Forelimb muscle (tissue), 1 donor: ENCODE data around the gene VANGL1. TPM values are rescaled to one million over a fixed set of nuclear protein-coding genes. Genes with fewer than 3 reads are reported as not detected.
"Not testable (repeated sequence)": the region's sequence is repeated elsewhere in the genome, so short reads cannot be mapped to it uniquely, and the experiment has no call there.

Experiments used
- DNase-seq: peaks from one replicate; pipeline ENCODE4 v3.0.0-alpha.2; 2013; ENCODE audit warnings: low read depth
- polyA plus RNA-seq: library from polyadenylated mRNA; unstranded; fragments of 120-200 nt; gene quantifications from one replicate; pipeline ENCODE4 v1.2.1, GENCODE V29; 2013; ENCODE audit not compliant: insufficient read length

The VANGL1 gene
- polyA plus RNA-seq = 5.9 TPM

DNA sequence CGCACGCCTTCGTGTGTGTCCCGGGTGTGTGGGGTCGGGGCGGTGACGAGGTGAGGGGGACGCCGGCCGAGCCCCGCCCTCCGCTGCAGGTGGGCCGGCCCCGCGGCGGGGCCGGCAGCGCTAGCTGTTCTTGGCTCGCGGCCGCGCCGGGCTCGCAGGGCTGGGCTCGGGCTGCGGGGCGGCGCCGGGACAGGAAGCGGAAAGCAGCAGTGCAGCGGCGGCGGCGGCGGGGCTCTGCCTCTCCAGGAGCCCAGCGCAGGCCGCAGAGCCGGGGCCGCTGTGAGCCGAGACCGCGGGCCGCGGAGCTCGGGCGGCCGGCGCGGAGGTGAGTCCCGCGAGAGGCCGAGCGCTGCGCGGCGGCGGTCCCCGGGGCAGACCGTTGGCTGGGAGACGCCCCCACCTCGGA lies at the start of gene VANGL1:
Gene VANGL1 (plus strand): TSS at position 209 of the 406 bp plus-strand sequence. CDS start 9,444 bp downstream, outside the sequence.
- peak; percentile 6 for DNase-seq

DNA sequence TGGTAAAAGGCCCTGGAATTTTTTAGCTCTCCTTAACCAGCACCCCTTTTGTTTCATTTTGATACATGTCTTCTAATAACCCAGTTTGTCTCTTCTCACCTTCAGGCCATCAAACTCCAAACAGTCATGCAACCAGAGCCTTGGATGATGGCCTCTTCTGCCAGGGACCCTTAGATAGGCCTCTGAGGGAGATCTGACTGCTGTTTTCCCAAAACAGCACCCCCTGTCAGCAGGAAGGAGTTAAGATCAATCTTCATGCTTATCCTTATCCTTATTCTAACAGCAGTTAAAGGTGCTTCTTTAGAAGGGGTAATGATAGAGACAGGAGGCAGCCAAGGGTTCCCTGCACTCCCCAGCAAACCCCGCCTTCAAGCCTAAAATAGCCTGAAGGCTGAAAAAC lies 49.5 kb upstream of the VANGL1 start:
- DNase-seq = no peak

DNA sequence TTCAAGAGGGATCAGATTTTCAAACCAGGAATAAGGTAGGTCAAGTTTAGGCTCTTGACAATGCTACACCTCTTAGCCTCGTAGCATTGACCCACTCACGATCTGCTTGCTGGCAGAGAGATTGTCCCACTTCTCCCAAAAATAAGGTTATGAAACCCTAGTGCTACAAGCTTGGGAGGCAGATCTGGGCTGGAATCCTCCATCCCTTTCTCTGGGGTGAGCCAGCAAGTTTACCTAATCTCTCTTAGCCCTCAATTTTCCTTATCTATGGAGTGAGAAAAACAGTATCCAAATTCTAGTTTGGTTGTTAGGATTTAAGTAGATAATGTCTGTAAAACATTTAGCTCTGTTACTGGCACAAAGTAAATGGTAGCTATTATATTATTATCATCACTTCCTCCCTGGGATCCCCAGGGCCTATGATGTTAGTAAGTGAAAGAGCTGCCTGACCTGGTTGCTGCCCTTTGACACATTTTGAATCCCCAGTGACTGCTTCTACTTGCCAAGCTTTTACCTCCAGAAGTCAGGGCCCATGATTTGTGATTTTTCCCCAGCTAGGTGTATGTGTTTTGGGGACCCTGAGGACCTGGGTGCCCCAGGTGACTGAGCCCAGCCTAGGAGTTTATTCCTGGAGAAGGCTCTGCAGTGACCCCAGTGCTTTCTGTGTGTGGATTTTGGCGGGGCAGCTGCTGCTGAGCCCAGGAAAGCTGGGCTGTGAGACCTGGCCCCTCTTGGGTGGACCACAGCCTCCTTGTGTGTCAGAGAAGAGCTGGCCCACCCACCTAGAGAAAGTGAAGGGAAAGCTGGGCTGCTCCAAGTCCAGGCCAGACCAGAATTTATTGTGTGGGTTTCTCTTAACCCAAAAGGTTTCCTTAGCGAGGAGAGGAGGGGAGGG lies 48.2 kb upstream of the VANGL1 start:
- DNase-seq = no peak

DNA sequence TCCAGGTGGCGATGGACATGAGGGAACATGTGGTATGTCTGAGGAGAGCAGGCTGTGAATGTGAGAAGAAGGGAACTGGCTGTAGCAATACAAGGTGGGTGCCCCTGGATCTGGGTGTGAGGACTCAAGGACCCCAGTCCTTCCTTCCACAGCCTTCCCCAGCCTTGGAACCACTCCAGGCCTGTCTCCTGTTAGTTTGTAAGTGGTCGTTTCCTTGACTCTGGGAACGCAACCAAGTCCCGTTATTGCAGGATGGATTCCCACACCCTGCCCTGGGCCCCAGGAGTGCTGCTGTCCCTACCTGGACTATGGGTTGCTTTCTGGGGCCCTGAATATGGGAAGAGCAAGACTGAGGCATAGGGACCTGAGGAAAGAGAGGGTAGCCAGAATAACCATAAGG lies 47.2 kb upstream of the VANGL1 start:
- DNase-seq = no peak

DNA sequence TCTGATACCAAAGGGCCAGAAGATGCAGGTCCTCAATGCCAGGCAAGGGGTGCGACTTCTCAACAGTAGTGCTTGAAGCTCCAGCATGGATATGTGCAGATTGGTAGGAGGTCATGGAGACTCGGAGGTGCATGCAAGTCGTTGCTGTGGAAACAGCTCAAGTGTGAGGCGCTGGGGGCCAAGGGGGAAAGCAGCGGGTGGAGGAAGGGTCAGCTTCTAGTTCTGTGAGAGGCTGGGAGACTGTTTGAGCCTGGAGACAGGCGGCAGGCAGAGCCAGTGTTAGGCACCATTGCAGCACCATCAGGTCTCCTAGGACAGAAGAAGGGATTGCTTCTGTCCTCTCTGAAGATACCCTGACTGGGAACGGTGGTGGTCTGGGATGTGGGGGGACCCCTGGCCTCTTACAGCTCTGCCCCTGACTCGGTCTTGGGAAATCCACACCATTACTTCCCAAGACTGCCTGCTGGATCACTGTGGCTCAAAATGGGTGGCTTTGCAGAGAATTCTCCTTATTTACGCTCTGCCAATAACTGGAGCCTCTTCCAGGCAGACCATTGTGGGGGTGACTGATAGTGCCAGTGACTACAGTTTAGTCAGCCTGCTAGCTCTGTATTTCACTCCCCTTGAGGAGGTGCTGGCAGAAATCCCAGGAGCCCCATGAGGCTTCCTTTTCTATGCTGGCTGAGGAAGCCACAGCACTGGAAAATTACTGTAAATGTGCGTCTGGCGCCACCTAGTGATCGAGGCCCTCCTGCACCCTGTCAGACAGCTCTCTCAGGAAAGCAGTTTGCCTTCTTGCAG lies 46.3 kb upstream of the VANGL1 start:
- DNase-seq = peak; percentile 58

DNA sequence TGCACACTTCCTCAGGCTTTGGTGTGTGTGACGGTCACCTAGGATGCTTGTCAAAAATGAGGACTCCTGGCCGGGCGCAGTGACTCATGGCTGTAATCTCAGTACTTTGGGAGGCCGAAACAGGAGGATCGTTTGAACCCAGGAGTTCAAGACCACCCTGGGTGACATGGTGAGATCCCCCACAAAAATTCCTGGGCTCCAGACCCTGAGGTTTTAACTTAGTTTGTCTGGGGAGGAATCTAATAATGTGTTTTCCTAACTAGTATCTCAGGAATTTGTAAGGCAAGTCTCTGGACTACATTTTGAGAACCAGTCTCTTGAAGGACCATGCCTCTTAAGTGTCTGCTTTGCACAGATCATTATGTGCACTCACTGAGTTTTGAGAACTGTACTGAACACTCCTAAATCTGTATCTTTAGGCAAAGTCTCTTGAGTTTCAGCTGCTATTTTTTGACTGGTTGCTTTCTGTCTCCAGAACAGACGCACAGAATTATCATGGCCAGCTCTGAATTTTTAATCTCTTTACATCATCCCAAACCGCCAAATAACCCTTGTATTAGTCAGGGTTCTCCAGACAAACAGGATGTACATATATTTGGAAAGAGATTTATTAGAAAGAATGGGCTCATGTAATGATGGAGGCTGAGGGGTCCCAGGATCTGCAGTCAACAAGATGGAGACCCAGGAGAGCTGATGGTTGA lies 45.5 kb upstream of the VANGL1 start:
- DNase-seq = no peak

DNA sequence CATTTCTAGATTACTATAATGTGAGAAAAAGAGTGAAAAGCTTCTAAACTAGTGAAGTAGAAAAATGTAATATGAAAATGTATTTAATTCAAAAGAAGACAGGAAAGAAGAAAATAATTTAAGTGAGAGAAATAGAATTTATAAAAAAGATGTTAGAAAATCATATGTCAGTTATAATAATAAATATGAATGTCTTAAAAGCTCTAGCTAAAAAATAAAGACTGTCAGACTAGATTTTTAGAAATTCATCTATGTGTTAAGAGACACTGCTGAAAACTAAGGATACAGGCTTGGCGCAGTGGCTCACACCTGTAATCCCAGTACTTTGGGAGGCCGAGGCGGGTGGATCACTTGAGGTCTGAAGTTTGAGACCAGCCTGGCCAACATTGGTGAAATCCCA lies 37.3 kb upstream of the VANGL1 start:
- no peak for DNase-seq

DNA sequence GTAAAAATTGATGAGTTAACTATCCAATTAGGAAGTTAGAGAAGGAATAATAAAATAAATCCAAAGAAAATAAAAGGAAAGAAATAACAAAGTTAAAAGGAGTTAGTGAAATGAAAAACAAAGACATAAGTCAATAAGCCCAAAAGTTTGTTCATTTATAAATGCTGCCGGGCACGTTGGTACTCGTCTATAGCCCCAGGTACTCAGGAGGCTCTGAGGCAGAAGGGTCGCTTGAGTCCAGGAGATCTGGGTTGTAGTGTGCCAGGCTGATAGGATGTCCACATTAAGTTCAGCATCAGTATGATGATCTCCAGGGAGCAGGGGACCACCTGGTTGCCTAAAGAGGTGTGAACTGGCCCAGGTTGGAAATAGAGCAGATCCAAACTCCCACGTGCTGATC lies 35.5 kb upstream of the VANGL1 start:
- no peak for DNase-seq

DNA sequence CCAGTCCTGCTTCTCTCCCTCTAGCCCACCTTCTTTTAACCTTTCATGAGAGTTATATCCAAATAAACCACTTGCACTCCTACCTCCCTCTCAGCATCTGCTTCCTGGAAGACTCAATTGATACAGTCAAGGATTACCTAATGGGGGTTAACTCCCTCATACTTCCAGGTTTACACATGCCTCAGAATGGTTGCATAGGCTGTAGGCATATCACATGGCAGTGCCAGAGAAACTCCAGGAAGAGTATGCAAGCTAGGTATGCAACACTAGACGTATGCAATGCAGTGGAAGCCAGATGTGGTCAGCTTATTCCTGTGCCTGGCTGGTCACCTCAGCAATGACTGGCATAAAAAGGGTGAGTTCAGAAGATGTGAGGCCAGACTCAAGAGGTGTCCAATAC lies 32.7 kb upstream of the VANGL1 start:
- no peak for DNase-seq

DNA sequence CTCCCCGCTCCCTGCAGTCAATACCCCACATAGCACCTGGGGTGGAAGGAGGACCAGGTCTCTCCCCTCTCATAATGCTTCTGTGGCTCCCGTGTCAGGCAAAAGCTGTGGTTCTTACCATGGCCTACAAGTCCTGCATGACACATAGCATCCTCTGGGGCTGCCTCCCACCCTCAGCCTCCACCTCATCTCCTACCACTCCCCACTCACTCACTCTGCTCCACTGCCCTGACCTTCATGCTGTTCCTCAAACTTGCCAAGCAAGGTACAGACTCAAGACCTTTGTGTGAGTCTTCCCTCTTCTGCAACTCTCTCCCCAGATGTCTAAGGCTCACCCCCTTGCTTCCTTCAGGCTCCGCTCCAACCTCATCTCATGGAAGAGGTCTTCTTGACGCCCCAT lies 28.0 kb upstream of the VANGL1 start:
- no peak for DNase-seq

DNA sequence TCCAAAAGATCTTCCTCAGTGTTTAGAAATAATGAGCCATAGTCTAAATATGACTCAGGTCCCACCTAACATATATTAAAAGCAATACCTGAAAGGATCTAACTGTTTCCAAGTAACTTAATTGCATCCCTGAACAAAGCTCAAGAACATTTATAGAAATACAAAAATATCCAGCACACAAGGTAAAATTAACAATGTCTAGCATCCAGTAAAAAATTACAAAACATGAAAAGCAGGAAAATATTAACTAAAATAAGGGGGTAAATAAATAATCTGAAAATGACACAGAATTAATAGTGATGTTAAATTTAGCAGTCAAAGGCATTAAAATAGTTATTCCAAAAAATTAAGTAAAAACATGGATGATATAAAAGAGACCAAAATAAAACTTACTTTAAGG lies 21.3 kb upstream of the VANGL1 start:
- DNase-seq = no peak

DNA sequence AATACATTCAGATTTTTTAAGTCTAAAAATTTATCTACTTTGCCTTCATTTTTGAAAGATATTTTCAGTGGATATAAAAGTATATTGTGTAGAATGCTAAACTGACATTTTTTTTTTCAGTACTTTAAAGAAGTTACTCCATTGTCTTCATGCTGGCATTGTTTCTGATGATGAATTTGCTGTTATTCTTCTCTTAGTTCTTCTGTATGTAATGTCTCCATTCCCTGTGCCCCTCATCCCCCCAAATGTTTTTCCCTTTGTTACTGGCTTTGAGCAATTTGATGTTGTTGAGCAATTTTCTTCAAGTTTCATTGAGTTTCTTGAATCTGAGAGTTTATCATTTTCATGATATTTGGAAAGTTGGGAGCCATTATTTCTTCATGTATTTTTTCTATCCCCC lies 20.8 kb upstream of the VANGL1 start:
- DNase-seq = no peak

DNA sequence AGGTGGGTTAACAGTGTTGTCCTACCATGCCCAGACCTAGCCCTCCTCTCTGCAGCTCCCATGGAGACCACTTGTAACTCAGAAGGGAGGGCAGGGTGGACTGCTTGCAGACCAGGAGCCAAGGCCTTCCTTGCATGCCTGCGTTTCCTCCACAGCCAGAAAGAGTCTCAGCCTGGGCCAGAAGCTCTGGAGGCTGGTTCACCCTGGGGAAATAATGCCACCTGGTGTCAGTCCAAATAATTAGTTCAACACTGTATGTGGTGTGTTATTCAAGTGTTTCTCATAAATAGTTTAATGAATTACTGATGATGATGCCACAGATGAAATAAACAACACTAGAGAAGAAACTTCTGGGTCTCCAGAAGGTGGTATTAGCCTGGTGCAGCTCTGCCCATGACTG lies 16.9 kb upstream of the VANGL1 start:
- DNase-seq = no peak

DNA sequence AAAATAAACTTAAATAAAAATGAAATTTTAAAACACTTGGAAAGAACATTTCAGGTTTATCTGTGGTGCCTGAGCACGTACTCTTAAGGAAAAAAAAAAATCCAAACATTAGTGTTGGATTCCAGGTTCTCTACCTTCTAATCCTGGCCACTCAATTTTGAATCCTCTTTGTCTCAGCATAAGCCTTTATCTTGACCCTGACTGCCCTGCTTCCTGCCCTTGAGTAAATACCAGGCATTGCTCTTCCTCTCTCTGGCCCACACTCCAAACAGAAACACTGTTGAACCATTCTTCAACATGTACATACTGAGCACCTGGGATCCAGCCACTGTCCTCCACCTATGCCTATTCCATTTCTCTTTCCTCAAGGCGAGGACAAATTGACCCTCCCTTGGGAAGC lies 11.4 kb upstream of the VANGL1 start:
- DNase-seq = no peak

DNA sequence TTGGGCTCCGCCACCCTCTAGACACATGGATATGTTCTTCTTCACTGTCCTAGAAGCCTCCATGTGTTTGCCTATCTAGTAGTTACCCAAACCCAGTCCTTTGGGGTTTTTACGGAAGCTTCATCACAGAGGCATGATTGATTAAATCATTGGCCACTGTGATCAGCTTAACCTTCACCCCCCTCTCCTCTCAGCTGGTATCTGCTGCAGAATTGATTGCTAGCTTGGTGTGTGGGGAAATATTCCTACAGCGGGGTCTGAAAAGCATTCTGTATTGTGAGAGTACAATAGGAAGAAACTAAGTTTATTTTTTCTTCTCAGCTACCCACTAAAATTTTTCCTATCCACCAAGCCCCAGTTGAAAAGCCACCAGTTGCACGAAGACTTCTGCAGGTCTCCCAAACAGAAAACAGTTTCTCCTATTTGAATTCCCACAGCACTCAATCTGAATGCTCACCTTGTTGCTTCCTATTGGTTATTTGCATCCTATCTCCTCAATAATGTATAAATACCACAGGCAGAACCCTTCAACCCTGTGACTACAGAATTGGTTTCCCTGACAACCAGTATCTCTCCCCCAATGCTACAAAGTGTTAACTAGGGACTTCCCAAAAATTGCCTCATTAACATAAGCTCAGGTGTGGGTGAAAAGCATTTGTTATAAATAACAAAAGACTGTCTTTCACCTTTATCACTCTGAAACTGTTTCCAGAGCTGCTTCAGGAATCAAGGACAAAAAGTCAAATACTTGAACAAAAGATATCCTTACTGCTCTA lies 9.3 kb upstream of the VANGL1 start:
- DNase-seq = no peak

DNA sequence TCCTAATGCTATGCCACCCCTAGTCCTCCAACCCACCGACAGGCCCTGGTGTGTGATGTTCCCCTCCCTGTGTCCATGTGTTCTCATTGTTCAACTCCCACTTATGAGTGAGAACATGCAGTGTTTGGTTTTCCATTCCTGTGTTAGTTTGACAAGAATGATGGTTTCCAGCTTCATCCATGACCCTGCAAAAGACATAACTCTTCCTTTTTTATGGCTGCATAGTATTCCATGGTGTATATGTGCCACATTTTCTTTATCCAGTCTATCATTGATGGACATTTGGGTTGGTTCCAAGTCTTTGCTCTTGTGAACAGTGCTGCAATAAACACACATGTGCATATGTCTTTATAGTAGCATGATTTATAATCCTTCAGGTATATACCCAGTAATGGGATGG lies 8.2 kb upstream of the VANGL1 start:
- not testable (repeated sequence) for DNase-seq

DNA sequence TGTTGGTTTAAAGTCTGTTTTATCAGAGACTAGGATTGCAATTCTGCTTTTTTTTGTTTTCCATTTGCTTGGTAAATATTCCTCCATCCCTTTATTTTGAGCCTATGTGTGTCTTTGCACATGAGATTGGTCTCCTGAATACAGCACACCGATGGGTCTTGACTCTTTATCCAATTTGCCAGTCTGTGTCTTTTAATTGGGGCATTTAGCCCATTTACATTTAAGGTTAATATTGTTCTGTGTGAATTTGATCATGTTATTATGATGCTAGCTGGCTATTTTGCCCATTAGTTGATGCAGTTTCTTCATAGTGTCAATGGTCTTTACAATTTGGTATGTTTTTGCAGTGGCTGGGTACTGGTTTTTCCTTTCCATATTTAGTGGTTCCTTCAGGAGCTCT lies 4.5 kb upstream of the VANGL1 start:
- DNase-seq = not testable (repeated sequence)

DNA sequence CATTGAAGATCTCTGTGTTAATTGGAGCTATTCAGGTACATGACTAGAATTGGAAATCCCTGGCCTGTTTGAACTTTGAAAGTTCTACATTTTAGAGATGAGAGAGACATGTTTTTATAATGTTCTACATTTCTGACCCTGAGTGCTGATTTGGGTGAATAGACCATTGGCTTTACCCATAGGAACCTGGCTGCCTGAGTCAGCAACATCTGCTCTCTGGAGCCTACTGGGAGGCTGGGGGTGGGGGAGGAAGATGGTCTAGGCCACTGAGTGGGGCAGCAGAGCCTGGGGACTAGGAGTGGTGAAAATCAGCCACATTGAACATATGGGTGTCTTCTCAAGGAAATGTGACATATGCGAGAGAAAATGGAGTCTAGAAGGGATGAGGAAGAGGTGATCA lies 1.4 kb upstream of the VANGL1 start:
- no peak for DNase-seq

DNA sequence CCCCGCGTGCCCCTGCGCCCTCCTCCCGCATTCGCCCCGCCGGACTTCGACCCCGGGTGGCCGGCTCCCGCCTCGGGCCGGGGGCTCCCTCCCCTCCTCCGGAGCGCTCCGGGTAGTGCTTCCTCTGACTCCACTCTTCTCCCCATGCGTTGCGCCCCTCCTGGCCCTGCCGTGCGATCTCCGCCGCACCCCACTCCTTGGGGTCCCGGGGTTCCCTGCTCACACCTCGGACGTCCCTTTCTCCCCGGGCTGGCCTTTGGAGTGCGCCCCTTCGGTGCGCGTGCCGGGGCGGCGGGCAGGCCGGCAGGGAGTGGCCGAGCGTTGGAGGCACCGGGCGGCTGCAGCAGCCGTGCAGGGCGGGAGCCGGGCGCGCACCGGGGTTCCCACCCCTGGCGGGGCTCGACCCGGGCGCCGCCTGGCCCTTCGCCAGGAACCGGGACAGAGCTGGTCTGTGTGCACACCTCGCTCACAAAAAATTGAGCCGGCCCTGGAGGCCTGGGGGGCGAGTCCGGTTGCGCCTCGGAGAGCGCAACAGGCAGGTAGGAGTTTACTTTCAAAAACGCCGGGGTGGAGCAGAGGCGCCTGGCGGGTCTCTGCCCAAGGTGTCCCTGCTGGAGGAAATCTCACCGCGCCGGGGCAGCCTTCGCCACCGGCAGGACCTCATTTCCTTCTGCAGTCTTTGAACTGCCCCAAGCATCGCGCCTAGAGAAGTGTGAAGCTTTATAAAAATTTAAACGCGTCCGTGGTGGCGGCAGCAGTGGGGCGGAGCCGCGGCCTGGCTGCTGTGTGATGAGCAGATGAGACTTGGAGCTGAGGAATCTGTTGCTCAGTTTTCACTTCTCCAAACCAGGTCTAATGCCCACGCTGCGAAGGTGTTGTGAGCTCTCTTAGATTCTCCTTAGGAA lies 650 bp downstream of the VANGL1 start:
- DNase-seq = peak; percentile 1

DNA sequence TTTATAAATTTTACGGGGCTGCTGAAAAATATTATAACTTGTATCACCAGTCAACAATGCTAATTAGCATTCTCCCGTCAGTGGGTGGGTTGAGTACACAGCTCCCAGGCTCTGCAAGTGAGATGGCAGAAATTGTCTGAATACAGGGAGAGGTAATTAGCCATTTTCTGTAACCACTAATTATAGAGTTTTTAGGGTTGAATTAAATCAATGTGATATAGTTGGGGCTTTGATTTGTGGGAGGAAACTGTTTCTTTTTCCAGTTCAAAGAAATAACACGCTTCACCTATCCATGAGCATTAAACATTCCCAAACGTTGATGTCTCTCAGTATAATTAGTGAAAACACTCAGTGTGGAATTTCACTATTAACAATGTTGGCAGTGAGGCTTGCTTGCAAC lies 1.5 kb downstream of the VANGL1 start:
- DNase-seq = no peak
